ENCODE data around the gene IFT74.
A peak's percentile ranks its signal among the peaks of the same experiment; 100 is the strongest.

Gene IFT74

DNA sequence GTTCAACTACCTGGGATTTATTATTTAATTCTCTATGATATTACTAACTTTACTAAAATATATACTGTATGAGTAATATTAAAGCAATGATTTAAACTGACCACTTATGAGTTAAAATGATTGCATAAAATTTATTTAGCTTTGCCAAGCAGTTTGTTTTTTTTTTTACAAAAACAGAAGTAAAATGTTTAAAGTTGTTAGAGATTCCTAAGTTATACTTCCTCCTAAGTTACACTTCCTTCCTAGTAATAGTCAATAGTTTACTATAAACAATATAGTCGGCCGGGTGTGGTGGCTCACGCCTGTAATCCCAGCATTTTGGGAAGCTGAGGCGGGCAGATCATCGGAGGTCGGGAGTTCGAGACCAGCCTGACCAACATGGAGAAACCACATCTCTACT is 73.0 kb downstream of the IFT74 start:
- Histone ChIP-seq H3K4me3 (ENCODE audit: insufficient read length, low read depth) (no peak overlapping the region), H3K4me1 (ENCODE audit: insufficient read depth, insufficient read length) (no peaks in the 10 kb centered on the region), H3K9ac (ENCODE audit: insufficient read length, low read depth) (no peak overlapping the region), H3K9me3 (ENCODE audit: insufficient read depth, low read length) (no peaks in the 10 kb centered on the region), H3K27me3 (ENCODE audit: insufficient read depth, insufficient read length) (no peaks in the 10 kb centered on the region), H3K36me3 (ENCODE audit: insufficient read depth, insufficient read length, low read length) (peaks cover 2% of the 10 kb centered on the region)
- DNase-seq (ENCODE audit: low read depth, low spot score): no peak
- TF ChIP-seq SUZ12 (IDR thresholded peaks at IDR 0.05; ENCODE audit: extremely low read depth, insufficient read depth, insufficient read length) (no peak), YY1 (IDR thresholded peaks at IDR 0.05; ENCODE audit: insufficient read depth, insufficient read length) (no peak), ZNF274 (IDR thresholded peaks at IDR 0.05; ENCODE audit: low read depth, low read length) (no peak)

DNA sequence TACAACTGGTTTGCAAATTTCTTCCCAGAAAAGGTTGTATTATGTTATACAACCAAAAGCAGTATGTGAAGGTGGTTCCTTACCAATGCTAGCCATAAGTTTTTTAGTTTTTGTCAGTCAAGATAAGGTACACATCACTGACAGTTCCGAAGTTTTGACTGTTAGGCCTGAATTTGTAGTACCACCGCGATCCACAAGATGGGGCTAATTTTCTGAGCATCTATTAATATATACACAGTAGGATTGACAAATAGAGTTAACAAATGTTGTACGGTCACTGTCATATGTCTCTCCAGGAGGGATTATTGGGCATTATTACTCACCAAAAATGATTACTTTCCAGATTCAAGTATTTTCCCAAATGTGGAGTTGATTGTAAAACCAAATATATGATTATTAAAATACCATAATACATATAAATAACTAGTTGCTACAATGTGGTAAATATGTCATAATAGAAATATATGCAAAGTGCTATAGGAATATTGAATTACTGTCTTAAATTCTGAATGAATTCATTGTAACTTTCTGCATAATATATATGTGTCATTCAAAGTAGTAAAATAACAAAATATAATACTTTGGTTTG is 77.7 kb downstream of the IFT74 start:
- TF ChIP-seq YY1 (IDR thresholded peaks at IDR 0.05; ENCODE audit: insufficient read depth, insufficient read length) (no peak), SUZ12 (IDR thresholded peaks at IDR 0.05; ENCODE audit: extremely low read depth, insufficient read depth, insufficient read length) (no peak), ZNF274 (IDR thresholded peaks at IDR 0.05; ENCODE audit: low read depth, low read length) (no peak)
- no peaks in the 10 kb centered on the region for H3K27me3 ChIP-seq (ENCODE audit: insufficient read depth, insufficient read length)

DNA sequence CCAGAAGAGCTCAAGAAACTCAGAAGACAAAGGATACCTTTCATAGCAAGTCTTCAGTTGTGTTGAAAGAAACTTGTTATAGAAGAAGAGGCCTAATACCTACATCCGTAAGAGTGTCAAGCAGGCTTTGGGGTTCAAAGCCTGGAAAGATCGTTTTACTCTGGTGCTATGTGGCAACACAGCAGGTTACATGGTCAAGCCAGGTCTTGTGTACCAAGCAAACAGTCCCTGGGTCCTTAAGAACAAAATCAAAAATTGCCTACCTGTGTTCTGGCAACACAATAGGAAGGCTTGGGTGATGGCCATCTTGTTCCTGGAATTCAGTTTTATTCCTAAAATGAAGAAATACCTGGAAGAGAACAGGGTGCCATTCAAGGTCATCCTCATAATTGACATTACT is 81.3 kb downstream of the IFT74 start:
- H3K36me3 ChIP-seq (ENCODE audit: insufficient read depth, insufficient read length, low read length): no peaks in the 10 kb centered on the region
- no peak overlapping the region for H3K9ac ChIP-seq (ENCODE audit: insufficient read length, low read depth)
- TF ChIP-seq YY1 (IDR thresholded peaks at IDR 0.05; ENCODE audit: insufficient read depth, insufficient read length) (no peak), SUZ12 (IDR thresholded peaks at IDR 0.05; ENCODE audit: extremely low read depth, insufficient read depth, insufficient read length) (no peak), ZNF274 (IDR thresholded peaks at IDR 0.05; ENCODE audit: low read depth, low read length) (no peak)
- no peaks in the 10 kb centered on the region for H3K9me3 ChIP-seq (ENCODE audit: insufficient read depth, low read length)
- H3K4me3 ChIP-seq (ENCODE audit: insufficient read length, low read depth): no peak overlapping the region
- H3K4me1 ChIP-seq (ENCODE audit: insufficient read depth, insufficient read length): no peaks in the 10 kb centered on the region
- H3K27me3 ChIP-seq (ENCODE audit: insufficient read depth, insufficient read length): no peaks in the 10 kb centered on the region
- no peak for DNase-seq (ENCODE audit: low read depth, low spot score)

More for the DNA sequence above, 77.7 kb downstream of the IFT74 start:
- no peaks in the 10 kb centered on the region for H3K9me3 ChIP-seq (ENCODE audit: insufficient read depth, low read length)
- no peak overlapping the region for H3K4me3 ChIP-seq (ENCODE audit: insufficient read length, low read depth)
- H3K4me1 ChIP-seq (ENCODE audit: insufficient read depth, insufficient read length): no peaks in the 10 kb centered on the region
- peak; percentile 44 for DNase-seq (ENCODE audit: low read depth, low spot score)
- H3K9ac ChIP-seq (ENCODE audit: insufficient read length, low read depth): no peak overlapping the region
- H3K36me3 ChIP-seq (ENCODE audit: insufficient read depth, insufficient read length, low read length): no peaks in the 10 kb centered on the region

DNA sequence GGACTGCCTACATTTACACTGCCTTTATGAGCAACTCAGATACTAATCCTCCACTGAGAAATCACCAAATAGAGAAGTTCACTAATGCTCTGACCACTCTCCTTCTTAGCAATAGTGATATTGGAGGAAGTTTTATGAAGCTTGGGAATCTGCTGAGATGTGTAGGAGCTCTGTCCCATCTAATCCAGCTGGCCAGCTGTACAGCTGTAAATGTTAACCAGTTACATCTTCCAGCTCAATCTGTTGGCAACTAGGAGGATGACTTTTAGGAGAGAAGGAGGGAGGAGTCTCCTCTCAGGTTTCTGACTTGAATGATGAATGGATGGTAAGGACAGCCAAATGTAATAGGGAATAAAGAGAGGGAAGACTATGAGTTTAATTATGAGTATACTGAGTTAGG is 85.5 kb downstream of the IFT74 start:
- TF ChIP-seq ZNF274 (IDR thresholded peaks at IDR 0.05; ENCODE audit: low read depth, low read length) (no peak), SUZ12 (IDR thresholded peaks at IDR 0.05; ENCODE audit: extremely low read depth, insufficient read depth, insufficient read length) (no peak), YY1 (IDR thresholded peaks at IDR 0.05; ENCODE audit: insufficient read depth, insufficient read length) (no peak)
- Histone ChIP-seq H3K9me3 (ENCODE audit: insufficient read depth, low read length) (no peaks in the 10 kb centered on the region), H3K27me3 (ENCODE audit: insufficient read depth, insufficient read length) (no peaks in the 10 kb centered on the region), H3K4me1 (ENCODE audit: insufficient read depth, insufficient read length) (no peaks in the 10 kb centered on the region), H3K9ac (ENCODE audit: insufficient read length, low read depth) (no peak overlapping the region), H3K36me3 (ENCODE audit: insufficient read depth, insufficient read length, low read length) (no peaks in the 10 kb centered on the region), H3K4me3 (ENCODE audit: insufficient read length, low read depth) (no peak overlapping the region)
- no peak for DNase-seq (ENCODE audit: low read depth, low spot score)

DNA sequence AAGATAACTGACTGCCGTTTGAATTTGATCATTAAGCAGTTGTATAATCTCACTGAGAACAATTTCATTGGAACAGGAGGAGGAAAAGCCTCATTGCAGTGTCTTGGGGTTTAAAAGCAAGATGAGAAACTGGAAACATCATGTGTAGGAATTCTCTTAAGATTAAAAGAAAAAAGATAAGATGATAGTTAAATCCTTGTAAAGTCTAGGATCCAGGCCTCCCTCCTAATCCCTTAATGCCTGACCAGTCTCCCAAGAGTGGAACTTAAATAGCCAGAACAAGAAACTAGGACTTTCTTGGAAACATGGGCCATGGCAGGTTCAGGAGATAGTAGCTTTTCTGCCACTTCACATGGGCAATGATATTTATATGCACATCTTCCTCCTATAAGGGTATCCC is 86.3 kb downstream of the IFT74 start:
- Histone ChIP-seq H3K9ac (ENCODE audit: insufficient read length, low read depth) (no peak overlapping the region), H3K4me1 (ENCODE audit: insufficient read depth, insufficient read length) (no peaks in the 10 kb centered on the region), H3K36me3 (ENCODE audit: insufficient read depth, insufficient read length, low read length) (peaks cover 4% of the 10 kb centered on the region), H3K4me3 (ENCODE audit: insufficient read length, low read depth) (no peak overlapping the region), H3K27me3 (ENCODE audit: insufficient read depth, insufficient read length) (no peaks in the 10 kb centered on the region), H3K9me3 (ENCODE audit: insufficient read depth, low read length) (no peaks in the 10 kb centered on the region)
- TF ChIP-seq YY1 (IDR thresholded peaks at IDR 0.05; ENCODE audit: insufficient read depth, insufficient read length) (no peak), ZNF274 (IDR thresholded peaks at IDR 0.05; ENCODE audit: low read depth, low read length) (no peak), SUZ12 (IDR thresholded peaks at IDR 0.05; ENCODE audit: extremely low read depth, insufficient read depth, insufficient read length) (no peak)
- no peak for DNase-seq (ENCODE audit: low read depth, low spot score)

DNA sequence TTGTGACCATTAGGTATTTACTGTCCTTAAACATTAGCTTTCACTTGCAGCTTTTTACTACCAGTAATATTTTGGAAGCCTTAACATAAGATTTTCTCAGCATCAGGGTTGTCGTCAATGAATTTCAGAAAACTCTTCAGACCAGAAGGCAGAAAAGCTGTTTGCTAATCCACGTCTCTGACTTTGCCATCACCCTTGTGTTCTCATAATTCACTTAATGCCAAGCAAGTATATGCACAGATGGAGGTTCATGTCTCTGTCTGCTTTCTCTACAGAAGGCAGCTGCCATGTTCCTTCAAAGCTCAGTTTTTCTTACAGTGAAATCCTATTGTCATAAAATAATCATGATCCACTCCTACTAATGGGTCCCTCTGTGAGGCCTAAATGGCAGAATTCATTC is 87.0 kb downstream of the IFT74 start:
- DNase-seq (ENCODE audit: low read depth, low spot score): no peak
- no peak overlapping the region for H3K9ac ChIP-seq (ENCODE audit: insufficient read length, low read depth)
- H3K27me3 ChIP-seq (ENCODE audit: insufficient read depth, insufficient read length): no peaks in the 10 kb centered on the region
- peaks cover 4% of the 10 kb centered on the region for H3K36me3 ChIP-seq (ENCODE audit: insufficient read depth, insufficient read length, low read length)
- TF ChIP-seq SUZ12 (IDR thresholded peaks at IDR 0.05; ENCODE audit: extremely low read depth, insufficient read depth, insufficient read length) (no peak), ZNF274 (IDR thresholded peaks at IDR 0.05; ENCODE audit: low read depth, low read length) (no peak), YY1 (IDR thresholded peaks at IDR 0.05; ENCODE audit: insufficient read depth, insufficient read length) (no peak)
- H3K4me1 ChIP-seq (ENCODE audit: insufficient read depth, insufficient read length): no peaks in the 10 kb centered on the region
- no peak overlapping the region for H3K4me3 ChIP-seq (ENCODE audit: insufficient read length, low read depth)
- no peaks in the 10 kb centered on the region for H3K9me3 ChIP-seq (ENCODE audit: insufficient read depth, low read length)

DNA sequence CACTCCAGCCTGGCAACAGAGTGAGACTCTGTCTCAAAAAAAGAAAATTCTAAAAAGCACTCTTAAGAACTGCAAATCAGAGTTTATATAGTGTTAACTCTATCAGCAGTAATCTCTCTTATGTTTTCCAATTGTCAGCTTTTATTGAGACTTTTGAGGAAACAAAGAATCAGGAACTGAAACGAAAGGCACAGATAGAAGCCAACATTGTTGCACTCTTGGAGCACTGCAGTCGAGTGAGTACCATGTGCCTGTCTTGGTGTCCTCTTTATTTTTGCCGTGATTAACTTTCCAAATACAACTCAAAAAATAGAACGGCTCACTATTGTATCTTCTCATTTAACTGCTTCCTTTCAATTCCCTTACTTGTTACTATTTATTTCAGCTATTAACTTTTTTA is 90.9 kb downstream of the IFT74 start:
- no peaks in the 10 kb centered on the region for H3K27me3 ChIP-seq (ENCODE audit: insufficient read depth, insufficient read length)
- no peak overlapping the region for H3K4me3 ChIP-seq (ENCODE audit: insufficient read length, low read depth)
- no peak overlapping the region for H3K9ac ChIP-seq (ENCODE audit: insufficient read length, low read depth)
- H3K4me1 ChIP-seq (ENCODE audit: insufficient read depth, insufficient read length): no peaks in the 10 kb centered on the region
- H3K9me3 ChIP-seq (ENCODE audit: insufficient read depth, low read length): no peaks in the 10 kb centered on the region
- no peak for DNase-seq (ENCODE audit: low read depth, low spot score)
- TF ChIP-seq YY1 (IDR thresholded peaks at IDR 0.05; ENCODE audit: insufficient read depth, insufficient read length) (no peak), SUZ12 (IDR thresholded peaks at IDR 0.05; ENCODE audit: extremely low read depth, insufficient read depth, insufficient read length) (no peak), ZNF274 (IDR thresholded peaks at IDR 0.05; ENCODE audit: low read depth, low read length) (no peak)
- H3K36me3 ChIP-seq (ENCODE audit: insufficient read depth, insufficient read length, low read length): peaks cover 7% of the 10 kb centered on the region
